ENCODE results near the gene WDR74. TPM values are rescaled to one million over a fixed set of nuclear protein-coding genes. Genes with fewer than 3 reads are reported as not detected.

Gene WDR74
- total and polyA plus RNA-seq, 2 of the 13 experiments (the other 11 are each of a cell fraction or from before 2014, with no cell fraction given): 77.0 to 83.3 TPM

- no peak overlapping the region for H2AFZ ChIP-seq (ENCODE audit: low read length)
- intact Hi-C loops (cut with micrococcal nuclease; ENCODE audit: unreplicated experiment) (loop anchor here (1.0 to 2.0 kb wide), 2 partner anchors 26 to 95 kb away; partner anchors contain the start of gene TMEM179B), in situ Hi-C loops (cut with HindIII; ENCODE audit: extremely low pct_ligation_motif_present, low pct_unique_long_range_greater_than_20kb) (no loop called here)
- POLR2A ChIA-PET: interaction anchor here (0.6 to 5.8 kb wide), 23 partner anchors 8 to 885 kb away, joined by 3 to 90 read pairs (median 6); partner anchors contain the start of genes AHNAK, HNRNPUL2, LBHD1 and MTA2
- H3K79me2 ChIP-seq (ENCODE audit: insufficient read depth, low read length): peaks cover 61% of the 10 kb centered on the region
- peak overlapping the region; percentile 92 to 99 (median 94) for H3K4me3 ChIP-seq (replicated peaks in 1 of 3; ENCODE audit: insufficient read depth in 1 of 3, low read depth in 2 of 3, low read length in 3 of 3)
- peak overlapping the region; percentile 81 for H3K4me2 ChIP-seq (ENCODE audit: low read depth, low read length)
- peak overlapping the region; percentile 93 for H3K27ac ChIP-seq (ENCODE audit: extremely low read length, insufficient read depth, low read length)
- peak; percentile 88 for DNase-seq (ENCODE audit: low spot score)
- peak overlapping the region; percentile 92 for H3K9ac ChIP-seq (ENCODE audit: insufficient read depth, low read depth, low read length)
- ATAC-seq: peak; percentile 33
- H3K27me3 ChIP-seq (ENCODE audit: control insufficient read depth in 1 of 2, insufficient read depth in 2 of 2, low read length in 2 of 2): no peaks in the 10 kb centered on the region; a peak in 1 of 5 replicates
- H4K20me1 ChIP-seq (ENCODE audit: insufficient read depth, low read length): peaks cover 19% of the 10 kb centered on the region; the same call in 1 of the 2 replicates
- CTCF ChIA-PET (ENCODE audit: low intra/inter-chr PET ratio, low total read pairs): no interaction called here
- no TSS peak for BruUV-seq (replicated peaks)
- peaks cover 63% of the 10 kb centered on the region for H3K4me1 ChIP-seq (ENCODE audit: insufficient read depth, low read length)
- WGBS (ENCODE audit: low lambda C conversion rate): 5% methylated on average over 21 of the region's 21 CpGs
- H3K9me3 ChIP-seq (ENCODE audit: low read length): no peaks in the 10 kb centered on the region
- peak; percentile 30 for FAIRE-seq
- peaks cover 27 to 67% of the 10 kb centered on the region in 2 experiments for H3K36me3 ChIP-seq (replicated peaks in 1 of 2; ENCODE audit: control insufficient read depth in 1 of 2, insufficient read depth in 2 of 2, low read length in 2 of 2)
- TF ChIP-seq, protein P1, sequence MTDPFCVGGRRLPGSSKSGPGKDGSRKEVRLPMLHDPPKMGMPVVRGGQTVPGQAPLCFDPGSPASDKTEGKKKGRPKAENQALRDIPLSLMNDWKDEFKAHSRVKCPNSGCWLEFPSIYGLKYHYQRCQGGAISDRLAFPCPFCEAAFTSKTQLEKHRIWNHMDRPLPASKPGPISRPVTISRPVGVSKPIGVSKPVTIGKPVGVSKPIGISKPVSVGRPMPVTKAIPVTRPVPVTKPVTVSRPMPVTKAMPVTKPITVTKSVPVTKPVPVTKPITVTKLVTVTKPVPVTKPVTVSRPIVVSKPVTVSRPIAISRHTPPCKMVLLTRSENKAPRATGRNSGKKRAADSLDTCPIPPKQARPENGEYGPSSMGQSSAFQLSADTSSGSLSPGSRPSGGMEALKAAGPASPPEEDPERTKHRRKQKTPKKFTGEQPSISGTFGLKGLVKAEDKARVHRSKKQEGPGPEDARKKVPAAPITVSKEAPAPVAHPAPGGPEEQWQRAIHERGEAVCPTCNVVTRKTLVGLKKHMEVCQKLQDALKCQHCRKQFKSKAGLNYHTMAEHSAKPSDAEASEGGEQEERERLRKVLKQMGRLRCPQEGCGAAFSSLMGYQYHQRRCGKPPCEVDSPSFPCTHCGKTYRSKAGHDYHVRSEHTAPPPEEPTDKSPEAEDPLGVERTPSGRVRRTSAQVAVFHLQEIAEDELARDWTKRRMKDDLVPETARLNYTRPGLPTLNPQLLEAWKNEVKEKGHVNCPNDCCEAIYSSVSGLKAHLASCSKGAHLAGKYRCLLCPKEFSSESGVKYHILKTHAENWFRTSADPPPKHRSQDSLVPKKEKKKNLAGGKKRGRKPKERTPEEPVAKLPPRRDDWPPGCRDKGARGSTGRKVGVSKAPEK (CRISPR knock-in tag; IDR thresholded peaks at IDR 0.05; ENCODE audit: borderline replicate concordance): no peak
- TF ChIP-seq TCF7 (IDR thresholded peaks at IDR 0.05; ENCODE audit: low read depth) (peak; percentile 78), MXD4 (CRISPR knock-in tag; IDR thresholded peaks at IDR 0.05) (no peak; the same call in 1 of the 2 replicates), HNRNPUL1 (IDR thresholded peaks at IDR 0.05; ENCODE audit: low read depth, low read length) (no peak), IRX3 (CRISPR knock-in tag; IDR thresholded peaks at IDR 0.05; ENCODE audit: borderline replicate concordance, low read depth) (no peak), AGO1 (IDR thresholded peaks at IDR 0.05; ENCODE audit: low read depth, low read length, poor library complexity, severe bottlenecking) (no peak), SIX4 (CRISPR knock-in tag; IDR thresholded peaks at IDR 0.05) (no peak), ZNF672 (CRISPR knock-in tag; IDR thresholded peaks at IDR 0.05) (no peak), GZF1 (CRISPR knock-in tag; IDR thresholded peaks at IDR 0.05) (no peak), ZMAT5 (CRISPR knock-in tag; IDR thresholded peaks at IDR 0.05; ENCODE audit: borderline replicate concordance, low read depth) (no peak), ZNF770 (CRISPR knock-in tag; IDR thresholded peaks at IDR 0.05) (no peak), ZNF350 (CRISPR knock-in tag; IDR thresholded peaks at IDR 0.05; ENCODE audit: borderline replicate concordance, low read depth) (no peak), CEBPG (CRISPR knock-in tag; IDR thresholded peaks at IDR 0.05) (peak; percentile 93)
- TF ChIP-seq, protein P2, sequence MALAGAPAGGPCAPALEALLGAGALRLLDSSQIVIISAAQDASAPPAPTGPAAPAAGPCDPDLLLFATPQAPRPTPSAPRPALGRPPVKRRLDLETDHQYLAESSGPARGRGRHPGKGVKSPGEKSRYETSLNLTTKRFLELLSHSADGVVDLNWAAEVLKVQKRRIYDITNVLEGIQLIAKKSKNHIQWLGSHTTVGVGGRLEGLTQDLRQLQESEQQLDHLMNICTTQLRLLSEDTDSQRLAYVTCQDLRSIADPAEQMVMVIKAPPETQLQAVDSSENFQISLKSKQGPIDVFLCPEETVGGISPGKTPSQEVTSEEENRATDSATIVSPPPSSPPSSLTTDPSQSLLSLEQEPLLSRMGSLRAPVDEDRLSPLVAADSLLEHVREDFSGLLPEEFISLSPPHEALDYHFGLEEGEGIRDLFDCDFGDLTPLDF (CRISPR knock-in tag; IDR thresholded peaks at IDR 0.05): no peak
- TF ChIP-seq, protein P3, sequence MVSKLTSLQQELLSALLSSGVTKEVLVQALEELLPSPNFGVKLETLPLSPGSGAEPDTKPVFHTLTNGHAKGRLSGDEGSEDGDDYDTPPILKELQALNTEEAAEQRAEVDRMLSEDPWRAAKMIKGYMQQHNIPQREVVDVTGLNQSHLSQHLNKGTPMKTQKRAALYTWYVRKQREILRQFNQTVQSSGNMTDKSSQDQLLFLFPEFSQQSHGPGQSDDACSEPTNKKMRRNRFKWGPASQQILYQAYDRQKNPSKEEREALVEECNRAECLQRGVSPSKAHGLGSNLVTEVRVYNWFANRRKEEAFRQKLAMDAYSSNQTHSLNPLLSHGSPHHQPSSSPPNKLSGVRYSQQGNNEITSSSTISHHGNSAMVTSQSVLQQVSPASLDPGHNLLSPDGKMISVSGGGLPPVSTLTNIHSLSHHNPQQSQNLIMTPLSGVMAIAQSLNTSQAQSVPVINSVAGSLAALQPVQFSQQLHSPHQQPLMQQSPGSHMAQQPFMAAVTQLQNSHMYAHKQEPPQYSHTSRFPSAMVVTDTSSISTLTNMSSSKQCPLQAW (CRISPR knock-in tag; IDR thresholded peaks at IDR 0.05): no peak
Measured at GRCh38 chr11:62881579-62882430, 42.4 kb upstream of the WDR74 start.

All from HepG2 (cell line).